A673 (cell line): ENCODE results near the gene RHOC.

Experiments
- EZH2 ChIP-seq: fragments of 200-600 bp; sonication (generic); IDR thresholded peaks from 2 replicates; pipeline ENCODE4 v1.6.1; 2017; ENCODE audit warnings: borderline replicate concordance, low read depth, mild to moderate bottlenecking, mixed read lengths, antibody characterized with exemption, low read length; ENCODE audit not compliant: poor library complexity, severe bottlenecking
- TF ChIP-seq, protein P1 (sequence below): fragments of 300-800, 200-600 bp; sonication (generic); conservative IDR thresholded peaks from 2 replicates; pipeline ENCODE4 v1.5.1; 2017; ENCODE audit warnings: low read depth, mild to moderate bottlenecking, antibody characterized with exemption, low read length, moderate library complexity, mixed read lengths

GRCh38 chr1:112675728-112676381 is 31.1 kb downstream of the RHOC start:
- TF ChIP-seq, protein P1, sequence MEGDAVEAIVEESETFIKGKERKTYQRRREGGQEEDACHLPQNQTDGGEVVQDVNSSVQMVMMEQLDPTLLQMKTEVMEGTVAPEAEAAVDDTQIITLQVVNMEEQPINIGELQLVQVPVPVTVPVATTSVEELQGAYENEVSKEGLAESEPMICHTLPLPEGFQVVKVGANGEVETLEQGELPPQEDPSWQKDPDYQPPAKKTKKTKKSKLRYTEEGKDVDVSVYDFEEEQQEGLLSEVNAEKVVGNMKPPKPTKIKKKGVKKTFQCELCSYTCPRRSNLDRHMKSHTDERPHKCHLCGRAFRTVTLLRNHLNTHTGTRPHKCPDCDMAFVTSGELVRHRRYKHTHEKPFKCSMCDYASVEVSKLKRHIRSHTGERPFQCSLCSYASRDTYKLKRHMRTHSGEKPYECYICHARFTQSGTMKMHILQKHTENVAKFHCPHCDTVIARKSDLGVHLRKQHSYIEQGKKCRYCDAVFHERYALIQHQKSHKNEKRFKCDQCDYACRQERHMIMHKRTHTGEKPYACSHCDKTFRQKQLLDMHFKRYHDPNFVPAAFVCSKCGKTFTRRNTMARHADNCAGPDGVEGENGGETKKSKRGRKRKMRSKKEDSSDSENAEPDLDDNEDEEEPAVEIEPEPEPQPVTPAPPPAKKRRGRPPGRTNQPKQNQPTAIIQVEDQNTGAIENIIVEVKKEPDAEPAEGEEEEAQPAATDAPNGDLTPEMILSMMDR: no peak
- TF ChIP-seq EZH2: no peak
